Tibial nerve (tissue), 4 donors: ENCODE measurements around the gene NUP210. TPM values are rescaled to one million over a fixed set of nuclear protein-coding genes. Genes with fewer than 3 reads are reported as not detected.

Experiments used
- DNase-seq, 2 donors: peaks; one replicate each; pipeline ENCODE4 v3.0.0-alpha.2; 2019; ENCODE audit warnings: low spot score in 2 of 2
- H3K27ac ChIP-seq, 4 donors: fragments of 200-600 bp; sonication (generic) in 3 of 4; one replicate each; pipeline ENCODE4 v1.5.1; 2017 to 2019; ENCODE audit warnings: mild to moderate bottlenecking in 1 of 4
- H3K27me3 ChIP-seq, 2 donors: fragments of 200-600 bp; sonication (generic) in 1 of 2; one replicate each; pipeline versions ENCODE4 v1.5.1 to v1.6.0; 2017 to 2019
- H3K36me3 ChIP-seq, 3 donors: fragments of 200-600 bp; sonication (generic); one replicate each; pipeline ENCODE4 v1.5.1; 2018 to 2019
- H3K4me1 ChIP-seq, 4 donors: fragments of 200-600 bp; sonication (generic) in 3 of 4; one replicate each; pipeline ENCODE4 v1.5.1; 2017 to 2019
- H3K4me3 ChIP-seq, 4 donors: fragments of 200-600 bp; sonication (generic) in 3 of 4; one replicate each; pipeline ENCODE4 v1.5.1; 2017 to 2019; ENCODE audit warnings: mild to moderate bottlenecking in 1 of 4, moderate library complexity in 1 of 4
- H3K9me3 ChIP-seq, 4 donors: fragments of 200-600 bp; sonication (generic) in 3 of 4; one replicate each; pipeline ENCODE4 v1.5.1; 2017 to 2019
- EP300 ChIP-seq, 2 donors: sonication (generic); formaldehyde crosslinking; IDR thresholded peaks; one replicate each; pipeline ENCODE4 v1.6.1; 2017; ENCODE audit warnings: antibody characterized with exemption in 2 of 2, mild to moderate bottlenecking in 1 of 2
- POLR2A ChIP-seq, 2 donors: fragments of 450-650 bp; IDR thresholded peaks; one replicate each; pipeline ENCODE4 v1.6.1; 2017; ENCODE audit warnings: antibody characterized with exemption in 2 of 2, mild to moderate bottlenecking in 2 of 2, moderate library complexity in 2 of 2
- WGBS, 2 donors: methylation state at CpG; one replicate each; pipeline ENCODE4 v1.1.5; 2018; 5-methylcytosine and 5-hydroxymethylcytosine counted together
- total RNA-seq, 4 donors: library from RNA; depleted of rRNA; stranded (reverse); fragments of >200 nt; gene quantifications; one replicate each; pipeline ENCODE4 v1.1.0, GENCODE V29; 2016
- TF ChIP-seq, protein P1 (sequence below), 5 experiments: fragments of 200-600 bp in 3 of 5; fragments of 450-650 bp in 2 of 5; sonication (generic) in 3 of 5; IDR thresholded peaks; one replicate each; pipeline ENCODE4 v1.5.1; 2016 to 2019; ENCODE audit warnings: antibody characterized with exemption in 5 of 5, mild to moderate bottlenecking in 3 of 5, moderate library complexity in 2 of 5

The NUP210 gene
- total RNA-seq, 4 donors from 2014 or later: 1.3 to 9.3 (median 2.0) TPM

DNA sequence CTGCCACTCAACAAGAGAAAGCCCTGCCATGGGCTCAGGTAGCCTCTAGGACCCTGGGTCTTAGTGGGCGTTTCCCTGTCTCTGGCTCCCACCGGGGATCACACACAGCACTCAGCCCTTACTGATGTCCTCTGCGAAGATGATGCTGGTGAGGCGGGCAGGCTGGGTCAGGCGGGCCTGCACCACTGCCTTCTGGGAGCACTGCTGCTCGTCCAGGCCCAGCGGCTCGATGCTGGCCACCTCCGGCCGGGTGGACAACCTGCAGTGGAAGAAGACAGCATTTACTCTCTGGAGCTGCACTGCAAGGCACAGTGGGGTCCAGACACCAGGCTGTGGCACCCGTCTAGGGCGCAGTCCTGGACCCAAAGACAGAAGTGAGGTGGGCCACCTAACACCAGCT is 20.5 kb downstream of the NUP210 start:
- 87 to 89% methylated on average over 12 of the region's 12 CpGs for WGBS, 2 donors
- TF ChIP-seq EP300 (IDR thresholded peaks at IDR 0.05) (no peak), POLR2A (IDR thresholded peaks at IDR 0.05) (no peak)
- TF ChIP-seq, protein P1, sequence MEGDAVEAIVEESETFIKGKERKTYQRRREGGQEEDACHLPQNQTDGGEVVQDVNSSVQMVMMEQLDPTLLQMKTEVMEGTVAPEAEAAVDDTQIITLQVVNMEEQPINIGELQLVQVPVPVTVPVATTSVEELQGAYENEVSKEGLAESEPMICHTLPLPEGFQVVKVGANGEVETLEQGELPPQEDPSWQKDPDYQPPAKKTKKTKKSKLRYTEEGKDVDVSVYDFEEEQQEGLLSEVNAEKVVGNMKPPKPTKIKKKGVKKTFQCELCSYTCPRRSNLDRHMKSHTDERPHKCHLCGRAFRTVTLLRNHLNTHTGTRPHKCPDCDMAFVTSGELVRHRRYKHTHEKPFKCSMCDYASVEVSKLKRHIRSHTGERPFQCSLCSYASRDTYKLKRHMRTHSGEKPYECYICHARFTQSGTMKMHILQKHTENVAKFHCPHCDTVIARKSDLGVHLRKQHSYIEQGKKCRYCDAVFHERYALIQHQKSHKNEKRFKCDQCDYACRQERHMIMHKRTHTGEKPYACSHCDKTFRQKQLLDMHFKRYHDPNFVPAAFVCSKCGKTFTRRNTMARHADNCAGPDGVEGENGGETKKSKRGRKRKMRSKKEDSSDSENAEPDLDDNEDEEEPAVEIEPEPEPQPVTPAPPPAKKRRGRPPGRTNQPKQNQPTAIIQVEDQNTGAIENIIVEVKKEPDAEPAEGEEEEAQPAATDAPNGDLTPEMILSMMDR (IDR thresholded peaks at IDR 0.05): no peak
- H3K27ac ChIP-seq: no peak overlapping the region

DNA sequence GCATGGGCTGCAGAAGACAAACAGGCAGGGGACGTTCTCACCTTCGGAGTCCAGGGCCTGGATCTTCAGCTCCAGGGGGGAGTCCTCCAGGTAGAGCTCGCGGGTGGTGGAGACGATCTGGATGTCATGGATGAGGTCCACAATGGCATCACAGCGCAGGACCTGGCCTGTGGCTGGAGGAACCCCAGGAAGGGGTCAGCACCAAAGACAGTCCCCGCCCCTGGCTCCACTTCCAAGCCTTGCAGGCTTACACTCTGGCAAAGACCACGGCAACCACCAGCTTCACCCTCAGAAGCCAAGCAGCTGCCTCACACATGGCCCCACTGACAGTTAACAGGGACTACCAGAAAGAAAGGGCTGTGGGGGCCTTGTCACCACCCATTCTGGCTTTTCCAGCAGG is 22.8 kb downstream of the NUP210 start:
- DNase-seq: no peak
- no peaks in the 10 kb centered on the region for H3K9me3 ChIP-seq
- 89 to 100% methylated on average over 8 of the region's 8 CpGs for WGBS, 2 donors
- H3K4me3 ChIP-seq: no peak overlapping the region
- no peak for TF ChIP-seq EP300 (IDR thresholded peaks at IDR 0.05)
- H3K36me3 ChIP-seq: peaks cover 0 to 13% (median 0%) of the 10 kb centered on the region in 3 donors
- no peak overlapping the region for H3K27ac ChIP-seq
- H3K4me1 ChIP-seq: no peaks in the 10 kb centered on the region
- no peaks in the 10 kb centered on the region for H3K27me3 ChIP-seq

More for the DNA sequence above, 20.5 kb downstream of the NUP210 start:
- Histone ChIP-seq H3K4me3 (no peak overlapping the region), H3K36me3 (peaks cover 0 to 8% (median 0%) of the 10 kb centered on the region in 3 donors), H3K4me1 (no peaks in the 10 kb centered on the region), H3K27me3 (no peaks in the 10 kb centered on the region), H3K9me3 (no peaks in the 10 kb centered on the region)
- no peak for DNase-seq

DNA sequence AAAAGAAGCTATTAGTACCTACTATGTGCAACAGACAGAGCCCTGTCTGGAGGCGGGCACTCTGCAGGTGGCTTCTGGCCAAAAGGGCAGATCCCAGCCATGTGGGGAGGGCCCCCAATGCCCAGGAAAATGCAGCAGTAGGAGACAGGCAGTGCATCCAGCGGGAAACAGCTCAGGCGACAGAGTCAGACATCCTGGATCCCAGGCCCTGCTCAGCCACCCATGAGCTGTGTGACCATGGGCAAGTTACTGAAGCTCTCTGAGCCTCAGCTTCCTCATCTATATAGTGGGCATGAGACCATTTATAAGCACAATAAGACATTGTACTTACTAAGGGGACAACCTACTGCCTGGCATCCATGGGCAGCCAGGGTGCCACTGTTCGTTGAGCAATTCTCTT is 25.8 kb downstream of the NUP210 start:
- Histone ChIP-seq H3K36me3 (peaks cover 0 to 13% (median 0%) of the 10 kb centered on the region in 3 donors), H3K9me3 (no peaks in the 10 kb centered on the region)
- 96% methylated on average over 4 of the region's 4 CpGs for WGBS, 2 donors

DNA sequence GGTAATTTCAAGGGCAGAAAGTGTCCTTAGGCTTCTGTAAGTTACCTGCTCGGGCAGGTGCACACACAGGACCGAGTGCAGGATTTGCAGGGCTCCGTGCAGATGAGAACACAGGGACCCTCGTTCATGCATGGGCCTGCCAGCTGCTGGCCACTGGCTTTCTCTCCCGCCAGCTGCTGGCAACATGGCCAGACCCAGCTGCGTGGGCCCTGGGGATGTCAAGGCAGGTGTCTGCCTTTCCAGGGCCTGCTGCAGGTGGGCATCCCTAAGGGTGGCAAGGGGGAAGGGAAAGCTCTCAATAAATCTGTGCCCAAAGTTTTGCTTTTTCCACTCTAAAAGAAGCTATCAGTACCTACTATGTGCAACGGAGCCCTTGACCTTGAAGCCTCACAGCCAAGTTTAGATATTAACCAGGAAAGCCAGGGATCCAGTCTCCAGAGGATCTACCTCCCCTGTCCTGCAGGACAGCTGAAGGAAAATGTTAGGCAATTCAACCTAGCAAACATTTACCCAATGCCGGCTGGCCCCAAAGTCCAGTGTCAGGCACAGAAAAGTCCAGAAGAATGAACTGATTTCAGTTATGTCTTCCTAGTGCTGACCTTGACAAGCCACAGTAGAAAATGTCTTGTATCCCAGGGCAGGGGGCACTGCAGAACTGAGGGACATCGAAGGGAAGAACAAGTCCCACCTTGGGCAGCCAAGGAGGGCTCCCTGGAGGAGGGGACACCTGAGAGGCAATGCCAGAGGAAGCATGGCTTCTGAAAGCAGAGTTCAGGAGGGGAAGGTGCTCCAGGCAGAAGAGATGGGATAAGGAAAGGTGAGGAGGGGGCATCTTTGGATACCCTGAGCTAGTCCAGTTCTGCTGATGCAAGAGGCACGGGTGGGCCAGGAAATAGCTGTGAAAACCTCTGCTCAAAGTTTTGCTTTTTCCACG is 26.4 kb downstream of the NUP210 start:
- Histone ChIP-seq H3K4me3 (no peak overlapping the region), H3K36me3 (peaks cover 0 to 13% (median 0%) of the 10 kb centered on the region in 3 donors), H3K27ac (no peak overlapping the region), H3K27me3 (no peaks in the 10 kb centered on the region), H3K9me3 (no peaks in the 10 kb centered on the region), H3K4me1 (no peaks in the 10 kb centered on the region)
- no peak for TF ChIP-seq POLR2A (IDR thresholded peaks at IDR 0.05)
- TF ChIP-seq EP300 (IDR thresholded peaks at IDR 0.05): no peak
- TF ChIP-seq, protein P1 (IDR thresholded peaks at IDR 0.05): no peak
- no peak for DNase-seq
- WGBS, 2 donors: 91 to 92% methylated on average over 11 of the region's 11 CpGs

More for the DNA sequence above, 25.8 kb downstream of the NUP210 start:
- TF ChIP-seq, protein P1 (IDR thresholded peaks at IDR 0.05): no peak
- TF ChIP-seq EP300 (IDR thresholded peaks at IDR 0.05) (no peak), POLR2A (IDR thresholded peaks at IDR 0.05) (no peak)
- no peaks in the 10 kb centered on the region for H3K4me1 ChIP-seq
- H3K4me3 ChIP-seq: no peak overlapping the region
- H3K27ac ChIP-seq: no peak overlapping the region
- no peaks in the 10 kb centered on the region for H3K27me3 ChIP-seq
- no peak for DNase-seq

DNA sequence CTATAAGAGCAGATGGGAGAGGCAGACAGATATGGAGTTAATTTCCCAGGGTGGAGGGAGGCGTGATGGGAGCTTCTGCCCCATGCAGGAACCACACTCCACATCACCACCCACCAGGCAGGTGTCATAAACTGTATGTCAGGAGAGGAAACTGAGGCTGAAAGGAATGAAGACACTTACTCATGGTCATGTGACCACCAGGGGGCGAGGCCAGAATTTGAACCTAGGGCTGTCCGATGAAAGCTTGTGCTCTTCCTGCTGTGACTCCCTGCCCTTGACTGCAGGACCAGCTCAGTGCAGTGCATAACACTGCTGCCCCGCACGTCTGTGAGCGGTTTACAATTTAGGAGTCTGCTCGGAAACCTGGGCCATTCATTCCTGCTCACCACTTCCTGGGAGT is 28.8 kb downstream of the NUP210 start:
- 77 to 87% methylated on average over 3 to 7 of the region's 7 CpGs for WGBS, 2 donors
- Histone ChIP-seq H3K4me3 (no peak overlapping the region), H3K4me1 (peaks cover 0 to 2% (median 0%) of the 10 kb centered on the region in 4 donors), H3K27ac (no peak overlapping the region), H3K9me3 (no peaks in the 10 kb centered on the region), H3K36me3 (peaks cover 0 to 5% (median 0%) of the 10 kb centered on the region in 3 donors), H3K27me3 (no peaks in the 10 kb centered on the region)
- TF ChIP-seq EP300 (IDR thresholded peaks at IDR 0.05): no peak
- TF ChIP-seq, protein P1 (IDR thresholded peaks at IDR 0.05): no peak
- TF ChIP-seq POLR2A (IDR thresholded peaks at IDR 0.05): no peak
- DNase-seq: no peak
